IPS-15b (cell line): ENCODE data around the gene FIBP.
"Not testable (repeated sequence)": the region's sequence is repeated elsewhere in the genome, so short reads cannot be mapped to it uniquely, and the experiment has no call there.

Source experiments
- H3K27me3 ChIP-seq: one replicate; pipeline ENCODE4 v1.6.1; 2013; ENCODE audit warnings: low read length; ENCODE audit not compliant: control insufficient read depth, insufficient read depth
- H3K36me3 ChIP-seq: one replicate; pipeline ENCODE4 v1.6.1; 2013; ENCODE audit warnings: low read length; ENCODE audit not compliant: control insufficient read depth, insufficient read depth
- H3K4me1 ChIP-seq: one replicate; pipeline ENCODE4 v1.6.1; 2013; ENCODE audit warnings: mild to moderate bottlenecking, low read length; ENCODE audit not compliant: control insufficient read depth, insufficient read depth
- H3K4me3 ChIP-seq: one replicate; pipeline ENCODE4 v1.5.1; 2013; ENCODE audit warnings: low read depth, low read length
- H3K9ac ChIP-seq: one replicate; pipeline ENCODE4 v1.6.1; 2013; ENCODE audit warnings: low read depth, mild to moderate bottlenecking, low read length
- H3K9me3 ChIP-seq: one replicate; pipeline ENCODE4 v1.6.1; 2013; ENCODE audit warnings: mild to moderate bottlenecking, low read length; ENCODE audit not compliant: control insufficient read depth, insufficient read depth

The FIBP gene

GRCh38 chr11:65850217-65851082 is 37.8 kb downstream of the FIBP start:
- H3K27me3 ChIP-seq, result no peaks in the 10 kb centered on the region
- H3K36me3 ChIP-seq, result peaks cover 27% of the 10 kb centered on the region
- H3K9me3 ChIP-seq, result peaks cover 3% of the 10 kb centered on the region
- H3K9ac ChIP-seq, result no peak overlapping the region
- H3K4me3 ChIP-seq, result no peak overlapping the region
- no peaks in the 10 kb centered on the region for H3K4me1 ChIP-seq

GRCh38 chr11:65849771-65850216 is 38.5 kb downstream of the FIBP start:
- no peaks in the 10 kb centered on the region for H3K4me1 ChIP-seq
- H3K9me3 ChIP-seq, result peaks cover 3% of the 10 kb centered on the region
- peaks cover 21% of the 10 kb centered on the region for H3K36me3 ChIP-seq
- no peak overlapping the region for H3K4me3 ChIP-seq
- no peaks in the 10 kb centered on the region for H3K27me3 ChIP-seq
- no peak overlapping the region for H3K9ac ChIP-seq

GRCh38 chr11:65849366-65849765 is 38.9 kb downstream of the FIBP start:
- Histone ChIP-seq H3K4me1 (no peaks in the 10 kb centered on the region), H3K9ac (no peak overlapping the region), H3K27me3 (no peaks in the 10 kb centered on the region), H3K4me3 (no peak overlapping the region), H3K36me3 (peaks cover 17% of the 10 kb centered on the region), H3K9me3 (peaks cover 3% of the 10 kb centered on the region)

GRCh38 chr11:65848693-65849092 is 39.6 kb downstream of the FIBP start:
- not testable (repeated sequence) for H3K27me3 ChIP-seq, H3K4me1 ChIP-seq, H3K36me3 ChIP-seq, H3K9ac ChIP-seq, H3K4me3 ChIP-seq, H3K9me3 ChIP-seq

GRCh38 chr11:65847746-65848145 is 40.5 kb downstream of the FIBP start:
- no peaks in the 10 kb centered on the region for H3K27me3 ChIP-seq
- H3K36me3 ChIP-seq, result peaks cover 3% of the 10 kb centered on the region
- no peak overlapping the region for H3K4me3 ChIP-seq
- no peaks in the 10 kb centered on the region for H3K4me1 ChIP-seq
- peaks cover 3% of the 10 kb centered on the region for H3K9me3 ChIP-seq
- no peak overlapping the region for H3K9ac ChIP-seq

- Histone ChIP-seq H3K9me3 (no peaks in the 10 kb centered on the region), H3K36me3 (no peaks in the 10 kb centered on the region), H3K4me3 (no peak overlapping the region), H3K9ac (no peak overlapping the region), H3K27me3 (no peaks in the 10 kb centered on the region), H3K4me1 (no peaks in the 10 kb centered on the region)
Measured at GRCh38 chr11:65844231-65844872, 43.9 kb downstream of the FIBP start.

GRCh38 chr11:65843811-65844210 is 44.5 kb downstream of the FIBP start:
- no peak overlapping the region for H3K9ac ChIP-seq
- H3K9me3 ChIP-seq, result no peaks in the 10 kb centered on the region
- no peaks in the 10 kb centered on the region for H3K27me3 ChIP-seq
- H3K4me3 ChIP-seq, result no peak overlapping the region
- no peaks in the 10 kb centered on the region for H3K4me1 ChIP-seq
- no peaks in the 10 kb centered on the region for H3K36me3 ChIP-seq

GRCh38 chr11:65842144-65842543 is 46.1 kb downstream of the FIBP start:
- no peak overlapping the region for H3K9ac ChIP-seq
- no peak overlapping the region for H3K4me3 ChIP-seq
- no peaks in the 10 kb centered on the region for H3K4me1 ChIP-seq
- H3K36me3 ChIP-seq, result no peaks in the 10 kb centered on the region
- no peaks in the 10 kb centered on the region for H3K27me3 ChIP-seq
- no peaks in the 10 kb centered on the region for H3K9me3 ChIP-seq

GRCh38 chr11:65834202-65834601 is 54.1 kb downstream of the FIBP start:
- Histone ChIP-seq H3K27me3 (peaks cover 26% of the 10 kb centered on the region), H3K4me3 (peak overlapping the region; percentile 77), H3K4me1 (peaks cover 7% of the 10 kb centered on the region), H3K9ac (peak overlapping the region; percentile 28), H3K9me3 (no peaks in the 10 kb centered on the region), H3K36me3 (no peaks in the 10 kb centered on the region)
